Measurements from ENCODE around the gene UNC93A.
A peak's percentile ranks its signal among the peaks of the same experiment; 100 is the strongest.
"Not testable (repeated sequence)": the region's sequence is repeated elsewhere in the genome, so short reads cannot be mapped to it uniquely, and the experiment has no call there.

The UNC93A gene

DNA sequence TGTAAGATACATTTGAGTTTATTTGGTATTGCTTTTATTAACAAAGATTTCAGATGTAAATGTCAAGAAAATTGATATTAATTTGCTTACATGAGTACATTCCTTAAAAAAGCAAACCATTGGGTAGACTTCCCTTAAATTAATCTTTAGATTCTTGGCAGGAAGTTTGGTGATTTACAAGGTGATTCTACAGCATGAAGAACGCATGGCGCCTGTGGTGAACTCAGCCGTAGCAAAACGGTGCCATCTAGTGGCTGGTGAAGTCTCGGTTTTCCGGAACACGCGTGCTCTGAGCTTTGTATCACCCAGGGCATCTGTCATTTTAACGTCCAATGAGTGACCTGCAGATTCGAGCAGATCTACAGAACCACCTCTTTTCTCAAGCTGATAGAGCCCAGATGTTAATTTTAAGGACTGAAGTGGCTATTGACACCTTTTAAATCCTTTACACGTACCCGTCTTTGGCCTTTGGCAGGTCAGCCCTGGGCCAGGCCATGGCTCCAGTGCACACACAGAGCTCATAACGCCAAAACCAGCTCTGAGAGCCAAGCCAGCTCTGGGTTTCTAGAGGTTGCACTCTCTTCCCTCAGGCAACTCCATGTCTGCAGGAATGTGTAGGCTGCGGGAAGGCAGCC is 2.4 kb upstream of the UNC93A start:
- peak; percentile 13 for DNase-seq
- in situ Hi-C loops (cut with HindIII; ENCODE audit: low pct_ligation_motif_present, low sequenced_read_pairs); H3K27ac ChIP-seq; H3K4me3 ChIP-seq (ENCODE audit: low read depth, low read length); H3K36me3 ChIP-seq (replicated peaks); H3K27me3 ChIP-seq (replicated peaks): not testable (repeated sequence)
- TF ChIP-seq, protein P1, sequence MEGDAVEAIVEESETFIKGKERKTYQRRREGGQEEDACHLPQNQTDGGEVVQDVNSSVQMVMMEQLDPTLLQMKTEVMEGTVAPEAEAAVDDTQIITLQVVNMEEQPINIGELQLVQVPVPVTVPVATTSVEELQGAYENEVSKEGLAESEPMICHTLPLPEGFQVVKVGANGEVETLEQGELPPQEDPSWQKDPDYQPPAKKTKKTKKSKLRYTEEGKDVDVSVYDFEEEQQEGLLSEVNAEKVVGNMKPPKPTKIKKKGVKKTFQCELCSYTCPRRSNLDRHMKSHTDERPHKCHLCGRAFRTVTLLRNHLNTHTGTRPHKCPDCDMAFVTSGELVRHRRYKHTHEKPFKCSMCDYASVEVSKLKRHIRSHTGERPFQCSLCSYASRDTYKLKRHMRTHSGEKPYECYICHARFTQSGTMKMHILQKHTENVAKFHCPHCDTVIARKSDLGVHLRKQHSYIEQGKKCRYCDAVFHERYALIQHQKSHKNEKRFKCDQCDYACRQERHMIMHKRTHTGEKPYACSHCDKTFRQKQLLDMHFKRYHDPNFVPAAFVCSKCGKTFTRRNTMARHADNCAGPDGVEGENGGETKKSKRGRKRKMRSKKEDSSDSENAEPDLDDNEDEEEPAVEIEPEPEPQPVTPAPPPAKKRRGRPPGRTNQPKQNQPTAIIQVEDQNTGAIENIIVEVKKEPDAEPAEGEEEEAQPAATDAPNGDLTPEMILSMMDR (IDR thresholded peaks at IDR 0.05; ENCODE audit: low read depth, low read length, missing control alignments): peak; percentile 56

DNA sequence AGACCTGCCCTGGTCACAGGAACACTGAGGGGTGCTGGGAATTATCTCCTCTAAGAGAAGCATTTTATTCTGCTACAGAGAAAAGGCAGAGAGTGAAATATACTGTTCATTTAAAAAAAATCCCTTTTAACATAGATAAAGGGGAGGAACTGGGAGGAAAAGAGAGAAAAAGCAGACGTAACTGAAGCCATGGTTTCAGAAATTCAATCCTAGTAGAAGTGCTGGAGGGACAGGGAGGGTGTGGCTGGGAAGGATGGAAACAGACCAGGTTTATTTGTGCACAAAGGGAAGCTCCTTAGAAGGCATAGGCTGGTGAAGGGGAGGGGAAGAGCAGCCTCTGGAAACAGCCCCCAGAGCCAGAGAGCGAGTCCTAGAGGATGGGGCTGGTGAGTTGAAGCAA is 1.8 kb upstream of the UNC93A start:
- H3K36me3 ChIP-seq (replicated peaks); DNase-seq; H3K27ac ChIP-seq; H3K27me3 ChIP-seq (replicated peaks); H3K4me3 ChIP-seq (ENCODE audit: low read depth, low read length); in situ Hi-C loops (cut with HindIII; ENCODE audit: low pct_ligation_motif_present, low sequenced_read_pairs): not testable (repeated sequence)

DNA sequence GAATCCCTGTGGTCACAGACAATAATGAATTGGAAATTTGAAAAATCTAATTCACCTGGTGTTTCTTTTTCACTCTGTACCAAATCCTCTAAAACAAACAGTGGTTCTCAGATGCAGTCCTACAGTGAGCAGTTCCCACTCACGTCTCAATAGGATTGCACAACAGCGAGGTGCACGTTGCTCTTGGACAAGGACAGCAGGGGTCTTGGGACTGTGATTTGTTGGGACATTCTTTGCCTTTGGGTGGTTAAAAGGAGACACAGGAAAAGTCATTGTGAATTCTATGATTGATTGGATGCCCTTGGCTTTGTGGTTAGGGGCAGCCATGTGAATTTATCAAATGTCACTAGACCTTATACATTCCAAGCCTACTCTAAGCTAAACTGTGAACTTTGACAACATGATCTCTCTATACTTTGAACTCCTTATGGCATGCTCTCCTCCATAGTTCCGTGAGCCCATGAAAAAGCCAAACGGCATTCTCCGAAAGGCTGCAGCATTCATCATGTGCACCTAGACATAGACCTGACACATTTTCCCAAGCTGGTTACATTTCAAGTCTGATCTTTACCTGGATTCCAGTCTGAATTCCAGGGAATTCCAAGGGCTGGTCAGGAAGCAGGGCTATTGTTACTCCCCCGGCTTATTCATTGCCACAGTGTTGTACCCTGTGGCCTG is 647 bp downstream of the UNC93A start:
- in situ Hi-C loops (cut with HindIII; ENCODE audit: low pct_ligation_motif_present, low sequenced_read_pairs): no loop called here
- H3K36me3 ChIP-seq (replicated peaks): no peaks in the 10 kb centered on the region
- DNase-seq: no peak
- H3K27me3 ChIP-seq (replicated peaks): no peaks in the 10 kb centered on the region
- H3K27ac ChIP-seq: no peak overlapping the region
- TF ChIP-seq, protein P1 (IDR thresholded peaks at IDR 0.05; ENCODE audit: low read depth, low read length, missing control alignments): no peak
- no peak overlapping the region for H3K4me3 ChIP-seq (ENCODE audit: low read depth, low read length)

DNA sequence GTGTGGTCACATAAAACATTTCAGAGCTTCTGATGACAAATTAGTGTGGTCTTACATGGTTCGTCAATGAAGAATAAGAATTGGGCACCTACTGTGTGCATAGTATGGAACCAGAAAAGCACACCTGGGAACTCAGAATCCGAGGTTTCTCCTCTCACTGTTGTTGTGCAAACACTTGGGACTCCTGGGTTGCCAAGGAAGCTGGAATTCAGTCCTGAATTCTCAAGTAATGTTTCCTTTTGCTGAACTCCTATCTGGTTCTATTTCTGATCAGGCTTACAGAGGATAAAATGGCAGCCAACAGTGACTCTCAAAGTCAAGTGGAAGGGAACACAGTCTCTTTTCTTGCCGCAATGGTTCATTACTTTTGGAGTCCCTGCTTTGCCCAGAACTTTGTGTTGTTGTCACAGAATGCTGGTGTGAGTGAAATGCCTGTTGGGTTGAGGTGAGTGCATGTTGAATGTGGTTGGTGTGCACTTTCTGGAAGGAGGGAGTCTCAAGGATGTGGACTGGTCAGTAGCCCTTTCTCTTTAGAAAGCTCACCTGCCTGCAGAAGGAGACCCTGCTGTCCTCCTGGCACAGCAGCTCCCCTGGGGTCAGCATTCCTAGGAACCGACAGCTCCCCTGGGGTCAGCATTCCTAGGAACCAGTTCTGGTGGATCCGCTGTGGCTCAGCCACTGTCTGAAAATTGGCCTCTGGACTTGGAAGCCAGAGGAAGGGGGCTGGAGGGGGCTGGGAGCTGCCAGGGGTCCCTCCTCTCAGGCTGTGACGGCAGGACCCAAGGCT is 1.4 kb downstream of the UNC93A start:
- in situ Hi-C loops (cut with HindIII; ENCODE audit: low pct_ligation_motif_present, low sequenced_read_pairs): no loop called here
- Histone ChIP-seq H3K27ac (no peak overlapping the region), H3K36me3 (replicated peaks) (no peaks in the 10 kb centered on the region), H3K27me3 (replicated peaks) (no peaks in the 10 kb centered on the region), H3K4me3 (ENCODE audit: low read depth, low read length) (no peak overlapping the region)
- TF ChIP-seq, protein P1 (IDR thresholded peaks at IDR 0.05; ENCODE audit: low read depth, low read length, missing control alignments): no peak
- no peak for DNase-seq

DNA sequence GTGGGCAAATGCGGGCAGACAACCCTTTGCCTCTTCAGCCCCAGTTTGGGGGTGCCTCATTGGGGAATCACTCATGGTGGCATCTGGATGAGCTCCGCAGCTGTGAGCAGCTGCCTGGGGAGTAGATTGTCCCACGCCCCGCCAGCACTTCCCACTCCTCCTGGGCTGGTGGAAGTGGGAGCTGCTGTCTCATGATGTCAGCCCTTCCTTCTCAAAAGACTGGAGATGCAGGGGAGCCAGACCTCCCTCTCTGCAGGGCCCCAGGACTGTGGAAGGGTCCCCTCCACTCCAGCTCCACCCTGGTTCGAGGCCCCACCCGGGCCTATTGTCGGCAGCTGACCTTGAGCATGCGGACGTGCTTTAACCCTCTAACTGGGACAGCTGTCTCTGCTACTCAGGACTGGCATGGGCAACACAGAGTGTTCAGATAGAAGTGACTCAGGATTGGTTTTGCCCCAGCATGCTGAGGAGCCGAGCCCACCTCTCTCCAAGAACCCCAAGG is 2.0 kb downstream of the UNC93A start:
- TF ChIP-seq, protein P1 (IDR thresholded peaks at IDR 0.05; ENCODE audit: low read depth, low read length, missing control alignments): no peak
- no peak for DNase-seq
- Histone ChIP-seq H3K36me3 (replicated peaks) (no peaks in the 10 kb centered on the region), H3K27me3 (replicated peaks) (no peaks in the 10 kb centered on the region), H3K4me3 (ENCODE audit: low read depth, low read length) (no peak overlapping the region), H3K27ac (no peak overlapping the region)
- in situ Hi-C loops (cut with HindIII; ENCODE audit: low pct_ligation_motif_present, low sequenced_read_pairs): no loop called here

DNA sequence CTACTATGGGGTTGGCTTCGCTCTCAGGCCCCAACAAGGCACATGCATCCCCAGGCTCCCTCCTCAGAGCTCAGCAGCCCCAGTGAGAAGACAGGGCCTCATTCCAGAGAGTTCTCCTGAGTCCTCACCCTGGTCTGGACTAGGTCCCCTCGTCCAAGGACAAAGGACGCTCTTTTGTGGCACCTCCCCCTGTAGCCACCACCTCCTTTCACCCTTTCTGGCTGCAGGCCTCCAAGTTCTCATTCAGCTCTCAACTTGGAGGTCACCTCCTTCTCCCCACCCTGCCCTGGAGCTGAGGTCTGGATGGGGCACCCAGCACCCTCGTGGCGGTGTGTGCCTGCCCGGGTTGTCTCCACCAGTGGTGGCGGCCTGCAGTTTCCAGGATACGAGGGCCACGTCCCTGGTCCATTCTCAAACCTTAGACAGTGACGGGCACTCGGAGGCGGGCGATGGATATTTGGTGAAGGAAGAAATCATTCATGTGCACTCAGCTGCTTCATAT is 2.5 kb downstream of the UNC93A start:
- no peak for DNase-seq
- no peak overlapping the region for H3K27ac ChIP-seq
- in situ Hi-C loops (cut with HindIII; ENCODE audit: low pct_ligation_motif_present, low sequenced_read_pairs): no loop called here

More for the DNA sequence above, 2.5 kb downstream of the UNC93A start:
- Histone ChIP-seq H3K27me3 (replicated peaks) (no peaks in the 10 kb centered on the region), H3K4me3 (ENCODE audit: low read depth, low read length) (no peak overlapping the region), H3K36me3 (replicated peaks) (no peaks in the 10 kb centered on the region)
- TF ChIP-seq, protein P1 (IDR thresholded peaks at IDR 0.05; ENCODE audit: low read depth, low read length, missing control alignments): no peak

Measured in brain microvascular endothelial cell (primary cell).